ENCODE data around the gene TEX13D. TPM values are rescaled to one million over a fixed set of nuclear protein-coding genes. Genes with fewer than 3 reads are reported as not detected.
A peak's percentile ranks its signal among the peaks of the same experiment; 100 is the strongest.

TEX13D gene
- total and polyA plus RNA-seq, 9 of the 15 experiments (the other 6 are each of a cell fraction or from before 2014, with no cell fraction given): 0.06 TPM; not detected in 8

DNA sequence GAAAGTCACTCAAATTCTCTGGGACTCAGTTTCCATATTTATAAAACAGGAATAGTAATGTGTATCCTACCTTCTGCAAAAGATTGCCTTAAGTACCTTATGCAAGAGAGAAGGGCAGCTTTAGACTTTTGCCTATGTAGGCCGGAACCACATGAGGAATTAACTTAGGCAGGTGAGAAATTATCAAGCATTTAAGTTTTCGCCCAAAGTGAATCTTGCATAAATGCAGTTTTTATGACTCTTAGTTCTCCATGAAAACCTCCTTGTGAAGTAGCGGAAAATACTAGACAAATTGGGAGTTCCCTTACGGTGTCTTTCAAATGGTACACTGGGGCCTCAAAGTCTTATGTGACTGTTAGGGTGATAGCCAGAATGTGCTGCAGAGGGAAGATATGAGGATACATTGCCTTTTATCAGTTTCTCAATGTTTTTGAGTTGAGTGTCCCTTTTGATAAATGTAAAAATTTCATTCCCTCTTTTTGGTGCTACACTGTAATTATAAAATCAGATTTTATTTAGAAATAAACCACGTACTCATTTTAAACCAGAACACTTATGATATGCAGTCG lies 16.5 kb downstream of the TEX13D start (continued):
- TF ChIP-seq CREBBP (IDR thresholded peaks at IDR 0.05; ENCODE audit: low read depth, low read length) (no peak), FOXJ2 (tag; IDR thresholded peaks at IDR 0.05) (no peak), ZNF717 (CRISPR knock-in tag; IDR thresholded peaks at IDR 0.05) (no peak), TAL1 (IDR thresholded peaks at IDR 0.05) (peak; percentile 91), NCOA4 (IDR thresholded peaks at IDR 0.05; ENCODE audit: partially characterized antibody) (no peak), NCOR1 (IDR thresholded peaks at IDR 0.05) (peak; percentile 88), HSF4 (CRISPR knock-in tag; IDR thresholded peaks at IDR 0.05; ENCODE audit: borderline replicate concordance) (0 out of 2 replicates have a peak, but pooled peaks have one; percentile 23), NFRKB (IDR thresholded peaks at IDR 0.05; ENCODE audit: low read depth) (no peak), NRF1 (conservative IDR thresholded peaks at IDR 0.05 in 1 of 2, IDR thresholded peaks at IDR 0.05 in 1 of 2) (no peak), TRIM24 (IDR thresholded peaks at IDR 0.05) (peak; percentile 63 to 69; a peak in 3 of 4 replicates), KDM1A (IDR thresholded peaks at IDR 0.05) (peak; percentile 38 to 48; a peak in 2 of 4 replicates), DPF2 (IDR thresholded peaks at IDR 0.05) (peak; percentile 79), POLR2AphosphoS5 (IDR thresholded peaks at IDR 0.05; ENCODE audit: control insufficient read depth, insufficient read depth, low read depth, low read length) (peak; percentile 84), PML (IDR thresholded peaks at IDR 0.05; ENCODE audit: low read length) (peak; percentile 83), ETV1 (tag; conservative IDR thresholded peaks at IDR 0.05; ENCODE audit: low read depth) (no peak), CBFA2T2 (conservative IDR thresholded peaks at IDR 0.05) (peak; percentile 91), NFIC (IDR thresholded peaks at IDR 0.05) (peak; percentile 74), SOX6 (IDR thresholded peaks at IDR 0.05) (peak; percentile 30; the same call in 1 of the 2 replicates), FOXK2 (conservative IDR thresholded peaks at IDR 0.05 in 1 of 2, IDR thresholded peaks at IDR 0.05 in 1 of 2; ENCODE audit: low read depth in 2 of 2) (no peak), ADNP (tag; IDR thresholded peaks at IDR 0.05) (0 out of 2 replicates have a peak, but pooled peaks have one; percentile 19), NCOA6 (IDR thresholded peaks at IDR 0.05) (0 out of 2 replicates have a peak, but pooled peaks have one; percentile 22), L3MBTL2 (IDR thresholded peaks at IDR 0.05) (0 out of 2 replicates have a peak, but pooled peaks have one; percentile 22), BCOR (IDR thresholded peaks at IDR 0.05) (no peak), TCF3 (CRISPR knock-in tag; IDR thresholded peaks at IDR 0.05) (peak; percentile 86), SETDB1 (IDR thresholded peaks at IDR 0.05; ENCODE audit: low read length) (no peak), SMARCA5 (IDR thresholded peaks at IDR 0.05) (no peak), ZNF507 (tag; conservative IDR thresholded peaks at IDR 0.05) (no peak), GATA2 (CRISPR knock-in tag; IDR thresholded peaks at IDR 0.05) (peak; percentile 55; the same call in 1 of the 2 replicates), HNRNPH1 (optimal IDR thresholded peaks at IDR 0.05; ENCODE audit: low read depth, low read length) (no peak)
- TF ChIP-seq, protein P1, sequence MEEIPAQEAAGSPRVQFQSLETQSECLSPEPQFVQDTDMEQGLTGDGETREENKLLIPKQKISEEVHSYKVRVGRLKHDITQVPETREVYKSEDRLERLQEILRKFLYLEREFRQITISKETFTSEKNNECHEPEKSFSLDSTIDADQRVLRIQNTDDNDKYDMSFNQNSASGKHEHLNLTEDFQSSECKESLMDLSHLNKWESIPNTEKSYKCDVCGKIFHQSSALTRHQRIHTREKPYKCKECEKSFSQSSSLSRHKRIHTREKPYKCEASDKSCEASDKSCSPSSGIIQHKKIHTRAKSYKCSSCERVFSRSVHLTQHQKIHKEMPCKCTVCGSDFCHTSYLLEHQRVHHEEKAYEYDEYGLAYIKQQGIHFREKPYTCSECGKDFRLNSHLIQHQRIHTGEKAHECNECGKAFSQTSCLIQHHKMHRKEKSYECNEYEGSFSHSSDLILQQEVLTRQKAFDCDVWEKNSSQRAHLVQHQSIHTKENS (CRISPR knock-in tag; IDR thresholded peaks at IDR 0.05): no peak
- TF ChIP-seq, protein P2, sequence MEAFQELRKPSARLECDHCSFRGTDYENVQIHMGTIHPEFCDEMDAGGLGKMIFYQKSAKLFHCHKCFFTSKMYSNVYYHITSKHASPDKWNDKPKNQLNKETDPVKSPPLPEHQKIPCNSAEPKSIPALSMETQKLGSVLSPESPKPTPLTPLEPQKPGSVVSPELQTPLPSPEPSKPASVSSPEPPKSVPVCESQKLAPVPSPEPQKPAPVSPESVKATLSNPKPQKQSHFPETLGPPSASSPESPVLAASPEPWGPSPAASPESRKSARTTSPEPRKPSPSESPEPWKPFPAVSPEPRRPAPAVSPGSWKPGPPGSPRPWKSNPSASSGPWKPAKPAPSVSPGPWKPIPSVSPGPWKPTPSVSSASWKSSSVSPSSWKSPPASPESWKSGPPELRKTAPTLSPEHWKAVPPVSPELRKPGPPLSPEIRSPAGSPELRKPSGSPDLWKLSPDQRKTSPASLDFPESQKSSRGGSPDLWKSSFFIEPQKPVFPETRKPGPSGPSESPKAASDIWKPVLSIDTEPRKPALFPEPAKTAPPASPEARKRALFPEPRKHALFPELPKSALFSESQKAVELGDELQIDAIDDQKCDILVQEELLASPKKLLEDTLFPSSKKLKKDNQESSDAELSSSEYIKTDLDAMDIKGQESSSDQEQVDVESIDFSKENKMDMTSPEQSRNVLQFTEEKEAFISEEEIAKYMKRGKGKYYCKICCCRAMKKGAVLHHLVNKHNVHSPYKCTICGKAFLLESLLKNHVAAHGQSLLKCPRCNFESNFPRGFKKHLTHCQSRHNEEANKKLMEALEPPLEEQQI (IDR thresholded peaks at IDR 0.05): 0 out of 2 replicates have a peak, but pooled peaks have one; percentile 51

All from K562 (cell line).